CD4-positive, alpha-beta T cell (primary cell): ENCODE data around the gene WDR73. TPM values are rescaled to one million over a fixed set of nuclear protein-coding genes. Genes with fewer than 3 reads are reported as not detected.

Experiments used
- ATAC-seq: fragments of 200-7000 bp; cut with Tn5 transposase; one replicate; pipeline ENCODE4 v1.10.0; 2022; ENCODE audit warnings: mild to moderate bottlenecking; ENCODE audit not compliant: poor library complexity
- CTCF ChIA-PET: fragments of 350-600 bp; sonication (Branson Sonifier 250); formaldehyde crosslinking; loops from one replicate; lab custom pipeline; 2021; ENCODE audit warnings: antibody characterized with exemption, inconsistent platforms; lab: Charles Lee
- POLR2A ChIA-PET: fragments of 350-600 bp; sonication (Branson Sonifier 250); formaldehyde crosslinking; loops from one replicate; lab custom pipeline; 2021; ENCODE audit warnings: antibody characterized with exemption, inconsistent platforms; lab: Charles Lee
- DNase-seq, 14 experiments: peaks; one replicate each; pipeline ENCODE4 v3.0.0-alpha.2; 2013 to 2020; ENCODE audit warnings: mixed read lengths in 2 of 14
- H3K27ac ChIP-seq, 2 donors: one replicate each; pipeline versions ENCODE4 v1.5.1 to v1.7.0; 2013; ENCODE audit warnings: low read length in 2 of 2, low read depth in 1 of 2, mild to moderate bottlenecking in 1 of 2
- H3K27me3 ChIP-seq, 2 experiments: 1 replicate in 1 of 2; 2 replicates in 1 of 2; pipeline versions ENCODE4 v1.6.1 to v1.7.0; 2013; ENCODE audit warnings: low read length in 2 of 2, control low read depth in 1 of 2, mild to moderate bottlenecking in 1 of 2, moderate library complexity in 1 of 2; ENCODE audit not compliant: insufficient read depth in 2 of 2, control insufficient read depth in 1 of 2
- H3K36me3 ChIP-seq: one replicate; pipeline ENCODE4 v1.6.1; 2013; ENCODE audit warnings: low read length, control low read depth; ENCODE audit not compliant: insufficient read depth
- H3K4me1 ChIP-seq: one replicate; pipeline ENCODE4 v1.6.1; 2013; ENCODE audit warnings: low read length, control low read depth; ENCODE audit not compliant: insufficient read depth
- H3K4me3 ChIP-seq: one replicate; pipeline ENCODE4 v1.5.1; 2013; ENCODE audit warnings: mild to moderate bottlenecking, low read length, moderate library complexity
- H3K9me3 ChIP-seq, 2 experiments: 1 replicate in 1 of 2; 2 replicates in 1 of 2; pipeline versions ENCODE4 v1.6.1 to v1.7.0; 2013; ENCODE audit warnings: low read length in 2 of 2, mild to moderate bottlenecking in 2 of 2, control low read depth in 1 of 2, moderate library complexity in 1 of 2; ENCODE audit not compliant: control insufficient read depth in 1 of 2, insufficient read depth in 1 of 2
- H3K27ac Mint-ChIP-seq: one replicate; pipeline ENCODE4 v1.8.0; 2020; ENCODE audit warnings: mixed read lengths
- H3K27me3 Mint-ChIP-seq: one replicate; pipeline ENCODE4 v1.8.0; 2021; ENCODE audit warnings: mixed read lengths
- H3K36me3 Mint-ChIP-seq: one replicate; pipeline ENCODE4 v1.8.0; 2021; ENCODE audit warnings: low read depth, mixed read lengths
- H3K4me1 Mint-ChIP-seq: one replicate; pipeline ENCODE4 v1.8.0; 2021; ENCODE audit warnings: low read depth, mixed read lengths
- H3K4me3 Mint-ChIP-seq: one replicate; pipeline ENCODE4 v1.8.0; 2020; ENCODE audit warnings: mild to moderate bottlenecking, mixed read lengths
- H3K9me3 Mint-ChIP-seq: one replicate; pipeline ENCODE4 v1.8.0; 2020; ENCODE audit warnings: mixed read lengths
- intact Hi-C, 2 experiments: fragments of 100-400 bp; cut with DNase I in 1 of 2; cut with micrococcal nuclease in 1 of 2; formaldehyde crosslinking; loops; one replicate each; pipeline versions ENCODE4 v1.15.1 to v1.9.0; 2023 to 2025; cut with DNase I, micrococcal nuclease
- total RNA-seq, 174 experiments: library from RNA in 2 of 174; stranded (reverse) in 2 of 174; gene quantifications; one replicate each; pipeline ENCODE4 v1.2.3 and lab custom pipeline; 2021 to 2026
- TF ChIP-seq, protein P1 (sequence below): fragments of 200-600 bp; IDR thresholded peaks from one replicate; pipeline ENCODE4 v1.8.0; 2022; ENCODE audit warnings: antibody characterized with exemption, mild to moderate bottlenecking

WDR73 gene
- total RNA-seq, 2 experiments from 2014 or later, result 17.8 to 23.7 TPM

DNA sequence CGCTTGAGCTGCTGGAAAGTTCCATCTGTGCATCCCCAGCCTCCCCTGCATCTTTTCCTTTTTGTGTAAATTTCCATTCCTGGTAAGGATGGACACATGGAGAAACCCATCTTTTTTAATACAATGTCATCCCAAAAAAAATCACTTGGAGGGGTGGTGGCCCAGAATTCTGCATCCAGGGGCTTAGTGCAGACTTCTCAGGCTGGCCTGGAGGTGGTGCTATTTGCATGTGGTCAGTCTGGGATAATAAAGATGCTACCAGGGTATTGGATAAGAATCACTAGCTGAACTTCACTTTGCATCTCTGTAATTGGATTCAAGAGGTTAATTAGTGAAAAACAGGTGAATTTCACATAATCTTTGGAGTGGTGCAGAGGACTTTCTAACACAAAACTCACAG is 55.1 kb downstream of the WDR73 start:
- Histone ChIP-seq H3K4me3 (no peak overlapping the region), H3K27ac (peak overlapping the region; percentile 58), H3K4me1 (peaks cover 44% of the 10 kb centered on the region), H3K9me3 (no peaks in the 10 kb centered on the region), H3K27me3 (no peaks in the 10 kb centered on the region), H3K36me3 (peaks cover 4% of the 10 kb centered on the region)
- no peaks in the 10 kb centered on the region for H3K9me3 Mint-ChIP-seq
- POLR2A ChIA-PET, result interaction anchor here (1.1 to 6.0 kb wide), 10 partner anchors 8 to 382 kb away, joined by 3 to 122 read pairs (median 6); partner anchors contain the start of genes SEC11A and WDR73
- H3K4me3 Mint-ChIP-seq, result peak overlapping the region; percentile 82
- TF ChIP-seq, protein P1, sequence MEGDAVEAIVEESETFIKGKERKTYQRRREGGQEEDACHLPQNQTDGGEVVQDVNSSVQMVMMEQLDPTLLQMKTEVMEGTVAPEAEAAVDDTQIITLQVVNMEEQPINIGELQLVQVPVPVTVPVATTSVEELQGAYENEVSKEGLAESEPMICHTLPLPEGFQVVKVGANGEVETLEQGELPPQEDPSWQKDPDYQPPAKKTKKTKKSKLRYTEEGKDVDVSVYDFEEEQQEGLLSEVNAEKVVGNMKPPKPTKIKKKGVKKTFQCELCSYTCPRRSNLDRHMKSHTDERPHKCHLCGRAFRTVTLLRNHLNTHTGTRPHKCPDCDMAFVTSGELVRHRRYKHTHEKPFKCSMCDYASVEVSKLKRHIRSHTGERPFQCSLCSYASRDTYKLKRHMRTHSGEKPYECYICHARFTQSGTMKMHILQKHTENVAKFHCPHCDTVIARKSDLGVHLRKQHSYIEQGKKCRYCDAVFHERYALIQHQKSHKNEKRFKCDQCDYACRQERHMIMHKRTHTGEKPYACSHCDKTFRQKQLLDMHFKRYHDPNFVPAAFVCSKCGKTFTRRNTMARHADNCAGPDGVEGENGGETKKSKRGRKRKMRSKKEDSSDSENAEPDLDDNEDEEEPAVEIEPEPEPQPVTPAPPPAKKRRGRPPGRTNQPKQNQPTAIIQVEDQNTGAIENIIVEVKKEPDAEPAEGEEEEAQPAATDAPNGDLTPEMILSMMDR, result peak; percentile 15
- H3K4me1 Mint-ChIP-seq, result peaks cover 60% of the 10 kb centered on the region
- peak in 5 of 14 experiments; percentile 3 to 49 (median 30) for DNase-seq
- H3K27ac Mint-ChIP-seq, result peak overlapping the region; percentile 78
- H3K36me3 Mint-ChIP-seq, result peaks cover 18% of the 10 kb centered on the region
- no peak for ATAC-seq
- H3K27me3 Mint-ChIP-seq, result no peaks in the 10 kb centered on the region
- CTCF ChIA-PET, result interaction anchor here (0.7 to 2.1 kb wide), 8 partner anchors 11 to 329 kb away, joined by 3 to 21 read pairs (median 6); no protein-coding TSS in a partner anchor
- intact Hi-C loops, result loop anchor here (1.0 kb wide), 2 partner anchors 34 to 54 kb away; no protein-coding TSS in a partner anchor

DNA sequence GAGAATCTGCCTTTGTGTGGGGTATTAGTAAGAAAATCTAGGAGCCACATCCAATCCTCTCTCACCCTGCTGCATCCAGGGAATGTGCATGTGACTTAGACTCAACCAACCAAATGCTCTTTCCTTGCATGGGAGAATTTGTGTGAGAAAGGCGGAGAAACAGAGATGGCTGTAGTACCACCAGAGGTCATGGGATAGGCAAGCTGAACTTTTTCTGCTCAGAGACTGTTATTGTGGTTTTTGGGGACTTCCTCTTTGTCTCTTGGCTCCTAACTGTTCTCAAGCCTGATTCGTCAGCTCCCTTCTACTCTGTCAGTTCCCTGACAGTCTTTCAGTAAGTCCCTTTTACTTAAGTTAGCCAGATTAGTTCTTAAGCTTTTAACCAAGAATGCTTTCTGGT is 55.8 kb downstream of the WDR73 start:
- DNase-seq (peak in 8 of 14 experiments; percentile 15 to 84 (median 34)), ATAC-seq (peak; percentile 53)
- peaks cover 58% of the 10 kb centered on the region for H3K4me1 Mint-ChIP-seq
- Histone ChIP-seq H3K27me3 (no peaks in the 10 kb centered on the region), H3K9me3 (no peaks in the 10 kb centered on the region), H3K4me3 (peak overlapping the region; percentile 6), H3K27ac (peak overlapping the region; percentile 58), H3K4me1 (peaks cover 41% of the 10 kb centered on the region), H3K36me3 (no peaks in the 10 kb centered on the region)
- H3K27me3 Mint-ChIP-seq, result no peaks in the 10 kb centered on the region
- peak overlapping the region; percentile 82 for H3K4me3 Mint-ChIP-seq
- intact Hi-C loops, result loop anchor here in 1 of 2 experiments (1.0 kb wide), 1 partner anchor 35 kb away; no protein-coding TSS in a partner anchor
- H3K27ac Mint-ChIP-seq, result peak overlapping the region; percentile 78
- TF ChIP-seq, protein P1, result no peak
- POLR2A ChIA-PET, result interaction anchor here (0.8 to 6.0 kb wide), 13 partner anchors 9 to 383 kb away, joined by 3 to 122 read pairs (median 4); partner anchors contain the start of genes SEC11A and WDR73
- CTCF ChIA-PET, result interaction anchor here (0.7 to 2.1 kb wide), 7 partner anchors 10 to 330 kb away, joined by 3 to 21 read pairs (median 7); no protein-coding TSS in a partner anchor
- H3K36me3 Mint-ChIP-seq, result peaks cover 11% of the 10 kb centered on the region
- H3K9me3 Mint-ChIP-seq, result no peaks in the 10 kb centered on the region

DNA sequence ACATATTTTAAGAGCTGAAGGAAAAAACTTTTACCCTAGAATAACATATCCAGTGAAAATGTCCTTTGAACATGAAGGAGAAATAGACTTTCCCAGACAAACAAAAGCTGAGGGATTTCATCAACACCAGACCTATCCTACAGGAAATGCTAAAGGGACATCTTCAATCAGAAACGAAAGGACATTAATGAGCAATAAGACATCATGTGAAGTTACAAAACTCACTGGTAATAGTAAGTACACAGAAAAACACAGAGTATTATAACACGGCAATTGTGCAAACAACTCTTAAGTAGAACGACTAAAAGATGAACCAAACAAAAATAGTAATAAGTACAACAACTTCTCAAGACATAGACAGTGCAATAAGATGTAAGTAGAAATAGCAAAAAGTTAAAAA is 56.8 kb downstream of the WDR73 start:
- Mint-ChIP-seq H3K36me3 (peaks cover 7% of the 10 kb centered on the region), H3K4me1 (peaks cover 53% of the 10 kb centered on the region), H3K9me3 (no peaks in the 10 kb centered on the region), H3K27ac (peak overlapping the region; percentile 78), H3K27me3 (no peaks in the 10 kb centered on the region), H3K4me3 (no peak overlapping the region)
- Histone ChIP-seq H3K27ac (no peak overlapping the region), H3K27me3 (no peaks in the 10 kb centered on the region), H3K4me1 (peaks cover 41% of the 10 kb centered on the region), H3K9me3 (no peaks in the 10 kb centered on the region), H3K4me3 (no peak overlapping the region), H3K36me3 (no peaks in the 10 kb centered on the region)
- DNase-seq, result no peak
- TF ChIP-seq, protein P1, result no peak
- CTCF ChIA-PET, result no interaction called here
- intact Hi-C loops, result no loop called here
- no peak for ATAC-seq
- POLR2A ChIA-PET, result interaction anchor here (2.1 to 6.0 kb wide), 2 partner anchors 36 to 138 kb away, joined by 8 to 122 read pairs; no protein-coding TSS in a partner anchor
